T-helper 9 cell (primary cell): ENCODE measurements around the gene ZNF682.
"Not testable (repeated sequence)": the region's sequence is repeated elsewhere in the genome, so short reads cannot be mapped to it uniquely, and the experiment has no call there.

ENCODE experiments used
- DNase-seq: peaks from one replicate; pipeline ENCODE4 v3.0.0-alpha.2; 2020
- total RNA-seq, 2 donors: gene quantifications; one replicate each; lab custom pipeline; 2026; lab: John Stamatoyannopoulos, UW

Gene ZNF682
- 9.7 to 10.1 reads per million in 2 donors for total RNA-seq

DNA sequence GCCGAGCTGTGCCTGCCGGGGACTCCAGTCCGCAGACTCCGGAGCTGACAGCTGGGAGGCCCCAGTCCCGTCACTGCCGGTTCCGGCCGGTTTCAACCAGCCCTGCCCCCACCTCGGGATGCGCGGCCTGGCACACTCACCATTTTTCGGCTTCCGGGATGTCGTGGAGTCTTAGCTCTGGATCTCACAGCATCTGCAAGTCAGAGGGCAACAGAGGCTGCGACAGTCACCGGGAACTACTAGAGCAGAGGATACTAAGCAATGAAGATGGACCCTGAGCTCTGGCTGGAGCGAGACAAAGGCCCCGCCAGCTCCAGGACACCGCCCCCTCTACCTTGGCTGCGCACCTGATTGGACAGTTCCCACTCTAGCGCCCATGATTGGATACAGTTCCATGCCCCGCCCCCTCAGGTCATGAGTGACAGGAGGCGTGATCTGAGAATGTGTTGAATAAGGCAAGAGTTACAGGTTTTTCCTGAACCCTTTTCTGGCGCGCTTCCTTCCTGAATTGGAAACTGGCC, at the start of gene ZNF682:
Gene ZNF682, minus strand, starts transcription at position 303 of the 521 bp plus-strand sequence. Its CDS starts 160 bp downstream, at position 143.
- peak; percentile 93 for DNase-seq

DNA sequence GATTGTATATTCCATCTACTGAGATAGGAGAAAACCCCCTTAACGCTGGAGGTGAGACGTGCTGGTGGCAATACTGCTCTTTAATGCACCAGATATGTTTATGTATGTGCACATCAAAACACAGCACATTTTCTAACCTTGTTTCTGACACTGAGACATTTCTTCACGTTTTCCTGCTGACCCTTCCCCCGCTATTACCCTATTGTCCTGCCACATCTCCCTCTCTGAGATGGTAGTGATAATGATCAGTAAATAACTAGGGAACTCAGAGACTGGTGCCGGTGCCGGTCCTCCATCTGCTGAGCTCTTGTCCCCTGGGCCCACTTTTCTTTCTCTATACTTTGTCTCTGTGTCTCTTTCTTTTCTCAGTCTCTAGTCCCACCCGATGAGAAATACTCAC, 43.6 kb upstream of the ZNF682 start:
- DNase-seq: not testable (repeated sequence)

DNA sequence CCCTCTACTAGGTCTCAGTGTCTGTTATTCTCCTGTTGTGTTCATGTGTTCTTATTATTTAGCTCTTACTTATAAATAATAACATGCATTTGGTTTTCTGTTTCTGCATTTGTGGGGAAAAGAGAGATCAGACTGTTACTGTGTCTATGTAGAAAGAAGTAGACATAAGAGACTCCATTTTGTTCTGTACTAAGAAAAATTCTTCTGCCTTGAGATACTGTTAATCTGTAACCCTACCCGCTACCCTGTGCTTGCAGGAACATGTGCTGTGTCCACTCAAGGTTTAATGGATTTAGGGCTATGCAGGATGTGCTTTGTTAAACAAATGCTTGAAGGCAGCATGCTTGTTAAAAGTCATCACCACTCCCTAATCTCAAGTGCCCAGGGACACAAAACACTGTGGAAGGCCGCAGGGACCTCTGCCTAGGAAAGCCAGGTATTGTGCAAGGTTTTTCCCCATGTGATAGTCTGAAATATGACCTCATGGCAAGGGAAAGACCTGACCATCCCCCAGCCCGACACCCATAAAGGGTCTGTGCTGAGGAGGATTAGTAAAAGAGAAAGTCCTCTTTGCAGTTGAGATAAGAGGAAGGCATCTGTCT, 43.0 kb upstream of the ZNF682 start:
- DNase-seq: not testable (repeated sequence)

- DNase-seq: no peak
Observed at GRCh38 chr19:20080656-20081055, 41.4 kb upstream of the ZNF682 start.

- no peak for DNase-seq
Observed at GRCh38 chr19:20079476-20079875, 40.2 kb upstream of the ZNF682 start.

DNA sequence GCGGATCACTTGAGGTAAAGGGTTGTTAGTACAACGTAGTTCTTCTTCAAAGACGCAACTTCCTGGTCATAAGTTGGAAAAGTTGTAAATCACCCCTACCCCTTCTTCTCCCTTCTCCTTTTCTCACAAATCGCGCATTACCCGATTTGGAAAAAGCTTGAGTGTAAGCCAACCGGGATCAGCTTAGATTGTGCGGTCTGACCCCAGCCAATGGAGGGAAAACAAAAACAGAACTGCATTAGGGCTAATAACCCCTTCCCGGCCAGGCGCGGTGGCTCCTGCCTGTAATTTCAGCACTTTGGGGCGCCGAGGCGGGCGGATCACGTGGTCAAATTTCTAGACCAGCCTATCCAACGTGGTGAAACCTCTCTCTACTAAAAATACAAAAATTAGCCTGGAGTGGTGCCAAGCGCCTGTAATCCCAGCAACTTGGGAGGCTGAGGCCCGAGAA, 39.3 kb upstream of the ZNF682 start:
- peak; percentile 0 for DNase-seq

- peak; percentile 79 for DNase-seq
Observed at GRCh38 chr19:20077791-20078463, 38.6 kb upstream of the ZNF682 start, which contains the start of gene ZNF90. ZNF90 (plus strand) TSS chr19:20078000; CDS start chr19:20078133, 133 bp downstream.

DNA sequence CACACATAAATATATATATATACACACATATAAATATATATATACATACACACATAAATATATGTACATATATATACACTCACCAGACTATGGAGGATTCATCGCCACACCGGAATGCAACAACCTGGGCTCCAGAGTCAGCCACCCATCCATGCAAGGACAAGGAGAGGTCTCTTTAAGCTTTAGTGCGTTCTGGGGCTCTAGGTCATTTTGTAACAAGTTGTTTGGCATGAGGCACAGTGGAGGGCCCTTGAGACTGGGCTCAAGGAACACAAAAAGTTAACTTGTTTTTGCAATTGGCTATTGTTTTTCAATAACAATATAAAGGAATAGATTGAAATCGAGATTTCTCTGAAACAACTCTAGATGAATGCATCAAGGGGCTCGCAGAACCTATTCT, 33.6 kb upstream of the ZNF682 start:
- no peak for DNase-seq

DNA sequence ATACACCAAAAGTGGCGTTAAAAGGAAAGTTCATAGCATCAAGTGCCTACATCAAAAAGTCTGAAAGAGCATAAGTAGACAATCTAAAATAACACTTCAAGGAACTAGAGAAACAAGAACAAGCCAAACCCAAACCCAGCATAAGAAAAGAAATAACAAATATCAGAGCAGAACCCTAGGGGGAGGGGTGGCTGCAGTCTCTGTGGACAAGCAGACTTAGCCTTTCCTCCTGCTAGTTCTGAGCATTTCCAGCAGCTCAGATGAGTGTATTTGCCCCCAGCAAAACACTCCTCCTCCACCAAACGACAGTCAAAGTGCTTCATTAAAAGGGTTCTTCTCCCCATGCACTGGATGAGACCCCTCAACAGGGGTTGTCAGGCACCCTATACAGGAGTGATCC, 31.4 kb upstream of the ZNF682 start:
- no peak for DNase-seq

- DNase-seq: not testable (repeated sequence)
Observed at GRCh38 chr19:20068559-20068958, 29.3 kb upstream of the ZNF682 start.

GRCh38 chr19:20067943-20068342, 28.6 kb upstream of the ZNF682 start:
- no peak for DNase-seq

GRCh38 chr19:20066861-20067260, 27.6 kb upstream of the ZNF682 start:
- no peak for DNase-seq

DNA sequence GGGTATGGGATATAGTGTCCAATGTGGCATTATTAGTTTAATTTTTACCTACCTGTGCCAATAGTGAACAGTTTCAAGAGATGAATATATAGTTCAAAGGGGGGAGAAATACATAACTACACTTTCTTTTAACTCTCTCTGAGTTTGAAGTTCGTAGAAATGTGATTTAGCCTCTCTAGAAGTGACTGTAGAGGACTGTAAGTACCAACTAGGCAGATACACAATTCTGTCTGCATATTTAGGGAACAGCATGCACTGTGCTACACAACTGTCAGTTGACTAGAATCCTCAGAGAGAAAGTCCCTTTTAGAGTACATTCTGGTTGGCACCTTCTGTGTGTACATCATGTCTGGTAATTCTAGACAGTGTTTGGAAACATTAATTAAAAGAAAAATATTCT, 21.0 kb upstream of the ZNF682 start:
- no peak for DNase-seq

DNA sequence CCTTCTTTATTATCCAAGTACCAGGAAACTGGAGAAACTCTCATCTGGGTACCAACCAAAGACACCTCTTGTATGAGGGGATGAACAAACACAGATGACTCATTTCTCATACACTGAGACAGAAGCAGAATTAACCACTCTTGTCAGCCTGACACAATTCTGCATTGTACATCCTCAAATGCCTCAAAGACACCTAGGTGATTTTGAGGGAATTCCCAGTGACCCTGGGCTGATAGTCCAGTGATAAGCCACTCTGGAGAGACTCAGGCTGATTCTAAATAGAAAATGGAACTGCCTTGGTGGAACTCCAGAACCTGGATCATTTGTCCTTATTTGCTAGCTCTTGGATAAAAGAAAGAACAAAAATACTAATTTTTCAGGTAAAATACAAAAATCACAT, 19.4 kb upstream of the ZNF682 start:
- not testable (repeated sequence) for DNase-seq

GRCh38 chr19:20051841-20052768, 12.8 kb upstream of the ZNF682 start:
- DNase-seq: peak; percentile 34

DNA sequence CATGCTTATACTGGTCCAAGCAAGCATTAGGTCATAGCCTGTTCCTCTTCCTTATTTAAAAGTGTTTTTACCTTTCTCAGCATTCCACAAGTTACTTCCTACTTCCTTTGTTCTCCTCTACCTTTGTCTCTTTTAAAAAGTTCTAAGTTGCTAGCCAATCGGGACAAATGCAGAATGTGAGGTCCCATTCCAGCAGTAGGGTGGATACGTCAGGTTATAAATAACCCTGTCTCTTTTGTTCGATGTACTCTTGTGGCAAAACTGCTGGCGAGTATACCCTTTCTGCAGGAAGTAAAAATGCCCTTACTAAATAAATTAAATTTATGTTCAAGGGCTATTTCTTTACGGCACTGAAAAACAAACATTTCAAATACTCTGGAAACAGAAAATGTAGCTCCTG, 6.4 kb upstream of the ZNF682 start:
- not testable (repeated sequence) for DNase-seq

GRCh38 chr19:20044663-20045062, 5.4 kb upstream of the ZNF682 start:
- no peak for DNase-seq

DNA sequence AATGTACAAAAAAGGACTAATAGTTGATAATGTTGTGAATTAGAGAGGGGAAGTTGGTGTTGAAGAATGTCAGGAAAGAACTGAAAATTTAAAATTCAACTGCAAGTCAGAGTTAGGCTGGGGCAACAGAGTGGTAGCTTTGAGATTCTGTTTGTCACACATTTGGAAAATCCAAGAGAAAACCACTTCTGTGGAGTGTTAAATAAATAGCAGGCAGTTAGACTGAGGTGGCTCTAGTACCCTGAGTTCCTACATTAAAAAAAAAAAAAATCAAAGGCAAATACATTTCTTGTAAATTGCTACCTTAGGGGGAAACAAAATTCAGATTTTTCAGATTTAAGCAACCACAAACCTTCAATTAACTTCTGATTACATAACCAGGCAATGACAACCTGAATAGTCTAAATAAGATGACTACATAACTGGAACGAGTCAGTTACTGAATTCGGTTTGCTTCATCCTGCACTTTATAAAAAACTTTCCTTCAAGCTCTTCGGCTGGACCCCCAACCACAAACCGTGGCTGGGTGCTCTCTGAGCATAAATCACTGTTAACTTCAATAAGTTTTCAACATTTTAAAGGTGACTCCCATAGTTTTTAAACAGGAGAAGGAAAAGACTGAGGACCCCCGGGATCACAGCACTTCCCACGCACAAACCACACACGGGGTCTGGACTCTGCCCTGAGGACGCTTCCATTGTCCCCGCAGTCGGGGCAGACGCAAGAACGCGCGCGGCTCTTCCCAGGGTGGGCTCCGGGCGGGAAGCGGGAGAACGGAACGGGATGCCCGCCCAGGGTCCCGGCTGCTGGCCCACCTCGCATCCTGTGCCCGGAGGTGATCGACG, 725 bp downstream of the ZNF682 start:
- DNase-seq: no peak

GRCh38 chr19:20035935-20036334, 3.4 kb downstream of the ZNF682 start:
- no peak for DNase-seq

GRCh38 chr19:20028611-20029010, 10.7 kb downstream of the ZNF682 start:
- no peak for DNase-seq

GRCh38 chr19:20005741-20006140, 33.6 kb downstream of the ZNF682 start:
- DNase-seq: no peak
